NCI-H526 (cell line): Measurements from ENCODE around the gene ENO1.
"Not testable (repeated sequence)": the region's sequence is repeated elsewhere in the genome, so short reads cannot be mapped to it uniquely, and the experiment has no call there.

ENCODE experiments used
- DNase-seq, 2 experiments: peaks; one replicate each; lab custom pipeline; 2025; lab: John Stamatoyannopoulos, UW

ENO1 gene

GRCh38 chr1:8878448-8878697, at the start of gene ENO1:
Gene ENO1, minus strand, starts transcription at chr1:8878686. Its CDS starts 3,778 bp downstream, at chr1:8874908.
- DNase-seq = no peak

DNA sequence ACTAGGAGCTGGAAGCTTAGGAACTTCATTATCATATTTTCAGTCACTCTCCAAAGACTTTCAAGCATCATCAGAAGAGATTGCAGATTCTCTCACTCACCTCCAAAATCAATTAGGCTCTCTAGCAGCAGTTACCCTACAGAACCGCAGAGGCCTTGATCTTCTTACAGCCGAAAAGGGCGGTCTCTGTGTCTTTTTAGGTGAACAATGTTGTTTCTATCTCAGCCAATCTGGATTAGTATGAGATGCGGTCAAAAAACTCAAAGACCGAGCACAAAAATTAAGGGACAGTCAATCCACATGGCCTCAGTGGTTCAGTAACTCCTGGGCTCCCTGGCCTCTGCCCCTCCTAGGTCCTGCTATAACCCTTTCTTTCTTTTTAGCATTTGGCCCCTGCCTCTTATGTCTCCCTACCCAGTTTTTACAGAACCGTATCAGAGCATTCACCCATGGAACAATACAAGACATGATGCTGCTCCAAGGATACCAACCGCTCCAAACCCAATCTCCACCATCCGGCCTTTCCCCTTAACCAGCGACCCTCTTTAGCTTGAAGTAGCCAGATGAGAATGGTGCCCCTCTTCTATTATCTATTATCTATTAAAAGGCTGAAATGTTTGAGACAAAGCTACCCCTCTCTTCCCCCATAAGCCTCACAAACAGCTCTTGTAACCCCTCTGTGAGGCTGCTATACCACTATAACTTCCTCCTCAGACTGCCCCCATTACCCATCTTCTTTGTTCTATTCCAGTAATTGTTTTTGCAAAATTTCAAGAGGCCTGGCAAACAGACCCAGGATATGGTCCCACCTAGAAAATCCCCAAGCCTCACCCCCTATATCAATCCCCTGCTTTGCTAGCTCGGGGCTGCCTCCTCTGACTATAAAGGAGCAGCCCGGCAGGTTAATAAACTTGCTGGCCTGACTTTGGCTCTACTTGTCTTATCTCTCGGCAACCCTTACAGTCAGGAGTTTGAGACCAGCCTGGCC, 48.5 kb upstream of the ENO1 start:
- no peak for DNase-seq

GRCh38 chr1:8925960-8926359, 47.5 kb upstream of the ENO1 start:
- DNase-seq = no peak

GRCh38 chr1:8925406-8925805, 46.9 kb upstream of the ENO1 start:
- no peak for DNase-seq

- DNase-seq = no peak
Measured at GRCh38 chr1:8922962-8923361, 44.5 kb upstream of the ENO1 start.

DNA sequence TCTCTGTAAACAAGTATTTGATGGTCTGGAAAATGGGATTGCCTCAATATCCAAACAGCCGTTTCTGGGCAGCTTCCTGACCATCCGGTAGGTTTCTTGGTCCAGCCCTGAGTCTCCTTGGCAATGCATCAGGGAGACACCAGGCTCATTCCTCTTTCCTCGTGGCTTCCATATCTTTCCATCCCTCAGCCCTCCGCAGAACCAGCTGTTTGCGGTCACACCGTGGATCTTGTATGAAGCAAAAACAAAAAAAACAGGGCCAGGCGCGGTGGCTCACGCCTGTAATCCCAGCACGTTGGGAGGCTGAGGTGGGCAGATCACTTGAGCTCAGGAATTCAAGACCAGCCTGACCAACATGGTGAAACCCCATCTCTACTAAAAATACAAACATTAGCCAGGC, 39.0 kb upstream of the ENO1 start:
- not testable (repeated sequence) for DNase-seq

DNA sequence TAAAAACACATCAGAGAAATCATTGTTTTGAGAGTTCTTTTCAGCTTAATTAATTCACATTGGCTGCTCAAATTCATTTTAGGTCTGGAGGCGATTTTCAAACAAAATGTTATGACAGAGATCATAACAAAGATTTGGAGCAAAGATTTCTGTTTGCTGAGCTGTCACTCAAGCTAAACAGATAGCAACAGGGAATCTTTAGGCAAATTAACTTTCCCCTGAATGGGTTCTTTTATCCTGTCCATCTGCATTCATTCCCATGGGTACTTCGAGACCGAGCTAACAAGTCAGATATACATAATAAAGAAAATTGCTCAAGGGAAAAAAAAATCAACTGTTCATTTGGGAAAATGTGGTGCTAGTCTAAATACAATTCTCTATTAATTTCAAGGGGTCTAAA, 37.0 kb upstream of the ENO1 start:
- peak; percentile 55 to 80 for DNase-seq

- no peak for DNase-seq
Measured at GRCh38 chr1:8914466-8914865, 36.0 kb upstream of the ENO1 start.

- DNase-seq = no peak
Measured at GRCh38 chr1:8913457-8913856, 35.0 kb upstream of the ENO1 start.

- no peak for DNase-seq
Measured at GRCh38 chr1:8911416-8912309, 33.2 kb upstream of the ENO1 start.

GRCh38 chr1:8910914-8911313, 32.4 kb upstream of the ENO1 start:
- DNase-seq = no peak

- DNase-seq = no peak
Measured at GRCh38 chr1:8910331-8910730, 31.8 kb upstream of the ENO1 start.

DNA sequence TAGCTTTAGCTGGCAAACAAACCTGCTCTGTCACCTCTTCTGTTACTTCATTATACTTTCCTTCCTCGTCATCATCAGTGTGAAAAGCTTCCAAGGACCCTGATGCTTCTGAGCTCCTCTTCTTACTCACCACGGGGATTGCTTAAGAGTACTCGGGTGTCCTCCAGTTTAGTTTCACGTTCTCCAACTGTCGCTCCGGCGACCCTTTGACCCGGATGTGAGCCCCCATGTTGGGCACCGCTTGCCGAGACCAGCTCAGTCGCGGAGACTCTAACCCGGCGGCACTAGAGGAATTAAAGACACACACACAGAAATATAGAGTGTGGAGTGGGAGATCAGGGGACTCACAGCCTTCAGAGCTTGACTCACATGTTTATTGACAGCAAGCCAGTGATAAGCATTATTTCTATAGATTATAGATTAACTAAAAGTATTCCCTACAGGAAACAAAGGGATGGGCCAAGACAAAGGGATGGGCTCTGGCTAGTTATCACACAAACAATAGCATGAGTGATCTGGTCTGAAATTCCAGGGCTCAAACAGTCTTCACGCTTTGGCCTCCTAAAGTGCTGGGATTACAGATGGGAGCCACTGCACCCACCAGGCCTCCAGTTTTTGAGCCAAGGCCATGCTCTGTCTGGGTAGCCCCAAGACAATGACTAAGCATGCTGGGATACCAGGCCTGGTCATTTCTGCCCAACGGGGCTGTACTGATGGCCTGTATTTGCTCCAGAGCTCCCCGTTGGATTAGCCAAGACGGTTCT, 30.1 kb upstream of the ENO1 start:
- no peak for DNase-seq

GRCh38 chr1:8905582-8906191, 27.2 kb upstream of the ENO1 start:
- DNase-seq = no peak

DNA sequence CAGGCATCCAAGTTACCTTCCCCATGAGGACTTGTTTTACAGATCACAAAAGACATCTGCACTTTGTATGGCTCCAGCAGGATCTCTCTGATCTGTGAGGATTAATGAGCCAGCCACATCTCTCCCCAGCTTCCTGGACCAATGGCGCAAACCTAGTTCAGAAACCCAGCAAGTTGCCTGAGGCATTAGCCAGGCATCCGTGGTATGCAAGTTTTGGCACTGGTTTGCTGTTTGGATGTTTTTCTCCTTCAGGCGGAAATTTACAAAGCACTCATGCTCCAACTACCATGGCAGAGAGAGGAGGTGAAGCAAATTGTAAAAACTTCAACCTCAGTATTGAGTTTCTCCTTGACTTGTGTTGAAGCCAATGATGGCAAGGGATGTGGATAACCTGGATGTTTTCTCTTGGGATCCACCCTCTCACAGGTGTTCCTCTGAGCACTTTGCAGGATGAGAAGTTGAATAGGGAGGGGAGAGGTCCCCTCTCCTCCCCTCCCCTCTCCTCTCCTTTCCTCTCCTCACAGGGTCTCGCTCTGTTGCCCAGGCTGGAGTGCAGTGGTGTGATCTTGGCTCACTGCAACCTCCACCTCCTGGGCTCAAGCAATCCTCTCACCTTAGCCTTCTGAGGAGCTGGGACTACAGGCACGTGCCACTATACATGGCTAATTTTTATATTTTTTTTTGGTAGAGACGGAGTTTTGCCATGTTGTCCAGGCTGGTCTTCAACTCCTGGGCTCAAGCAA, 25.6 kb upstream of the ENO1 start:
- no peak for DNase-seq

- DNase-seq = no peak
Measured at GRCh38 chr1:8903410-8903809, 24.9 kb upstream of the ENO1 start.

DNA sequence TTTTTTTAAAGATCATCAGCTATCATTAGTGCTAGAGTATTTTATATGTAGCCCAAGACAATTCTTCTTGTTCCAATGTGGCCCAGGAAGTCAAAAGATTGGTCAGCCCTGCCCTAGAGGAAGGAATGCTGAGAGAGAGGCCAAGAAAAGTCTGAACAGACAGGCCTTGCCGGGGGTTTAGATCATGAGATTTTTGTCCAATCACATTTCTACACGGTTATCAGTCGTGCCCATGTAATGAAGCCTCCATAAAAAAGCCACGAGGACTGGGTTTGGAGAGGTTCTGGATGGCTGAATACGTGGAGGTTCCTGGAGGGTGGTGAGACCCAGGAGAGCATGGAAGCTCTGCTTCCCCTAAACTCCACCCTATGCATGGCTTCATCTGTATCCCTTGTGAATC, 24.3 kb upstream of the ENO1 start:
- DNase-seq = no peak

GRCh38 chr1:8900684-8901083, 22.2 kb upstream of the ENO1 start:
- DNase-seq = not testable (repeated sequence)

DNA sequence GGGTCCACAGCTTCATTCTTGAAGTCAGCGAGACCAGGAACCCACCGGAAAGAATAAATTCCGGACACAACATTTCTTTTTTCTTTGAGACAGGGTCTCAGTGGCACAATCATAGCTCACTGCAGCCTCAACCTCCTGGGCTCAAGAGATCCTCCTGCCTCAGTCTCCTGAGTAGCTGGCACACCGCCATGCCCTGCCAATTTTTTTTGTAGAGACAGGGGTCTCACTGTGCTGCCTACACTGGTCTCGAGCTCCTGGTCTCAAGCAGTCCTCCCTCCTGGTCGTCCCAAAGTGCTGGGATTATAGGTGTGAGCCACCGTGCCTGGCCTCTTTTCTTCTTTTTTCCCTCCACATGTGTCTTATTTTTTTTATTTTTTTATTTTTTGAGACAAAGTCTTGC, 20.6 kb upstream of the ENO1 start:
- DNase-seq = no peak

GRCh38 chr1:8898418-8898817, 19.9 kb upstream of the ENO1 start:
- not testable (repeated sequence) for DNase-seq

DNA sequence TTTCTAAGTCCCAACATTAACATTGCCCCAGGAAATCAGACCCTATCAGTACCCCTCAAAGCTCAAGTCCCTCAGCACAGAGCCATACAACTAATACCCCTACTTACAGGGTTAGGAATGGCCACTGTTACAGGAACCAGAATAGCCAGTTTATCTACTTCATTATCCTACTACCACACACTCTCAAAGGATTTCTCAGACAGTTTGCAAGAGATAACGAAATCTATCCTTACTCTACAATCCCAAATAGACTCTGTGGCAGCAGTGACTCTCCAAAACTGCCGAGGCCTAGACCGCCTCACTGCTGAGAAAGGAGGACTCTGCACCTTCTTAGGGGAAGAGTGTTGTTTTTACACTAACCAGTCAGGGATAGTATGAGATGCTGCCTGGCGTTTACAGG, 19.0 kb upstream of the ENO1 start:
- not testable (repeated sequence) for DNase-seq
